Astrocyte (in vitro differentiated cells and primary cell): ENCODE data around the gene OSCP1.

Source experiments
- CTCF ChIP-seq: IDR thresholded peaks from 2 replicates; pipeline ENCODE4 v1.5.1; 2011; ENCODE audit warnings: low read depth, mild to moderate bottlenecking, inconsistent platforms, low read length, moderate library complexity; ENCODE audit not compliant: insufficient read depth
- EZH2 ChIP-seq: IDR thresholded peaks from 2 replicates; pipeline ENCODE4 v1.6.1; 2012; ENCODE audit warnings: mild to moderate bottlenecking, low read length, inconsistent platforms; ENCODE audit not compliant: insufficient read depth

DNA sequence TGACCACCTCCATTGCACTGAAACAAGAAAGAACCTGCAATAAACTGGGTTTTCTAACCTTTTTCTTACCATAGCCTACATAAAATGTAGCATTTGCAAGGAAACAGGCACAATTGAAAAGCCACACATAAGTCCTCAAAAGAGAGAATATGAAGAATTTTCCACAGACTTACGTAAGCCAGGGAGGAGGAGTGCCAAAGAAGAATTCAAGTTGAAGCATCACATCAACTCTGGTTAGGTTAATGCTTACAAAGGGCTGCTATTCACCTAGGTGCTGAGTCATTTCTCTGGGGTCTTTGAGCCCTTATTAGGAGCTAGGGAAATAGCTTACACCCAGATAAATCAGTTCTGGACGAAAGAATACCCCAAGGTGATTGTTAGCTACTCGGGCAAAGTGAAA is 9.6 kb downstream of the OSCP1 start:
- TF ChIP-seq CTCF (no peak), EZH2 (no peak)
